Measurements from ENCODE around the gene CCDC33.
A peak's percentile ranks its signal among the peaks of the same experiment; 100 is the strongest.

Gene CCDC33

GRCh38 chr15:74231475-74231874 is 4.7 kb upstream of the CCDC33 start:
- H3K4me1 ChIP-seq (ENCODE audit: control insufficient read depth, insufficient read depth, low read length) = peaks cover 6% of the 10 kb centered on the region
- peaks cover 0 to 2% of the 10 kb centered on the region in 2 donors for H3K27me3 ChIP-seq (ENCODE audit: control insufficient read depth in 1 of 2, insufficient read depth in 2 of 2, low read length in 2 of 2)
- no peak overlapping the region for H3K9ac ChIP-seq (ENCODE audit: low read length in 2 of 2)
- no peaks in the 10 kb centered on the region for H3K36me3 ChIP-seq (ENCODE audit: control insufficient read depth in 2 of 2, insufficient read depth in 2 of 2, low read length in 2 of 2)
- H3K4me3 ChIP-seq (ENCODE audit: low read length in 2 of 2) = no peak overlapping the region
- H3K27ac ChIP-seq (ENCODE audit: low read length) = no peak overlapping the region
- no peaks in the 10 kb centered on the region for H3K9me3 ChIP-seq (ENCODE audit: control insufficient read depth in 2 of 2, low read length in 2 of 2)

GRCh38 chr15:74233373-74233772 is 2.8 kb upstream of the CCDC33 start:
- Histone ChIP-seq H3K9me3 (ENCODE audit: control insufficient read depth in 2 of 2, low read length in 2 of 2) (no peaks in the 10 kb centered on the region), H3K27ac (ENCODE audit: low read length) (no peak overlapping the region), H3K4me3 (ENCODE audit: low read length in 2 of 2) (no peak overlapping the region), H3K9ac (ENCODE audit: low read length in 2 of 2) (no peak overlapping the region), H3K27me3 (ENCODE audit: control insufficient read depth in 1 of 2, insufficient read depth in 2 of 2, low read length in 2 of 2) (peaks cover 0 to 2% of the 10 kb centered on the region in 2 donors), H3K36me3 (ENCODE audit: control insufficient read depth in 2 of 2, insufficient read depth in 2 of 2, low read length in 2 of 2) (no peaks in the 10 kb centered on the region), H3K4me1 (ENCODE audit: control insufficient read depth, insufficient read depth, low read length) (peaks cover 3% of the 10 kb centered on the region)

- Histone ChIP-seq H3K4me1 (ENCODE audit: control insufficient read depth, insufficient read depth, low read length) (no peaks in the 10 kb centered on the region), H3K9me3 (ENCODE audit: control insufficient read depth in 2 of 2, low read length in 2 of 2) (no peaks in the 10 kb centered on the region), H3K9ac (ENCODE audit: low read length in 2 of 2) (no peak overlapping the region), H3K36me3 (ENCODE audit: control insufficient read depth in 2 of 2, insufficient read depth in 2 of 2, low read length in 2 of 2) (no peaks in the 10 kb centered on the region), H3K27ac (ENCODE audit: low read length) (no peak overlapping the region), H3K27me3 (ENCODE audit: control insufficient read depth in 1 of 2, insufficient read depth in 2 of 2, low read length in 2 of 2) (peaks cover 0 to 2% of the 10 kb centered on the region in 2 donors), H3K4me3 (ENCODE audit: low read length in 2 of 2) (no peak overlapping the region)
Observed at GRCh38 chr15:74233851-74234597, 2.1 kb upstream of the CCDC33 start.

- H3K4me3 ChIP-seq (ENCODE audit: low read length in 2 of 2) = no peak overlapping the region
- H3K36me3 ChIP-seq (ENCODE audit: control insufficient read depth in 2 of 2, insufficient read depth in 2 of 2, low read length in 2 of 2) = no peaks in the 10 kb centered on the region
- no peaks in the 10 kb centered on the region for H3K9me3 ChIP-seq (ENCODE audit: control insufficient read depth in 2 of 2, low read length in 2 of 2)
- no peak overlapping the region for H3K27ac ChIP-seq (ENCODE audit: low read length)
- H3K9ac ChIP-seq (ENCODE audit: low read length in 2 of 2) = no peak overlapping the region
- peaks cover 3% of the 10 kb centered on the region for H3K4me1 ChIP-seq (ENCODE audit: control insufficient read depth, insufficient read depth, low read length)
- peaks cover 0 to 1% of the 10 kb centered on the region in 2 donors for H3K27me3 ChIP-seq (ENCODE audit: control insufficient read depth in 1 of 2, insufficient read depth in 2 of 2, low read length in 2 of 2)
Observed at GRCh38 chr15:74234598-74234875, 1.6 kb upstream of the CCDC33 start.

GRCh38 chr15:74239051-74239705 is 3.1 kb downstream of the CCDC33 start:
- Histone ChIP-seq H3K9ac (ENCODE audit: low read length in 2 of 2) (no peak overlapping the region), H3K36me3 (ENCODE audit: control insufficient read depth in 2 of 2, insufficient read depth in 2 of 2, low read length in 2 of 2) (no peaks in the 10 kb centered on the region), H3K27me3 (ENCODE audit: control insufficient read depth in 1 of 2, insufficient read depth in 2 of 2, low read length in 2 of 2) (no peaks in the 10 kb centered on the region), H3K9me3 (ENCODE audit: control insufficient read depth in 2 of 2, low read length in 2 of 2) (no peaks in the 10 kb centered on the region), H3K4me1 (ENCODE audit: control insufficient read depth, insufficient read depth, low read length) (peaks cover 24% of the 10 kb centered on the region), H3K27ac (ENCODE audit: low read length) (no peak overlapping the region), H3K4me3 (ENCODE audit: low read length in 2 of 2) (no peak overlapping the region)

- peak overlapping the region; percentile 24 for H3K27ac ChIP-seq (ENCODE audit: low read length)
- H3K36me3 ChIP-seq (ENCODE audit: control insufficient read depth in 2 of 2, insufficient read depth in 2 of 2, low read length in 2 of 2) = no peaks in the 10 kb centered on the region
- peaks cover 0 to under 1% of the 10 kb centered on the region in 2 donors for H3K27me3 ChIP-seq (ENCODE audit: control insufficient read depth in 1 of 2, insufficient read depth in 2 of 2, low read length in 2 of 2)
- peaks cover 26% of the 10 kb centered on the region for H3K4me1 ChIP-seq (ENCODE audit: control insufficient read depth, insufficient read depth, low read length)
- H3K9ac ChIP-seq (ENCODE audit: low read length in 2 of 2) = no peak overlapping the region
- no peaks in the 10 kb centered on the region for H3K9me3 ChIP-seq (ENCODE audit: control insufficient read depth in 2 of 2, low read length in 2 of 2)
- H3K4me3 ChIP-seq (ENCODE audit: low read length in 2 of 2) = no peak overlapping the region
Observed at GRCh38 chr15:74240002-74240568, 4.0 kb downstream of the CCDC33 start.

GRCh38 chr15:74240897-74241614 is 4.9 kb downstream of the CCDC33 start:
- Histone ChIP-seq H3K4me1 (ENCODE audit: control insufficient read depth, insufficient read depth, low read length) (peaks cover 29% of the 10 kb centered on the region), H3K36me3 (ENCODE audit: control insufficient read depth in 2 of 2, insufficient read depth in 2 of 2, low read length in 2 of 2) (no peaks in the 10 kb centered on the region), H3K4me3 (ENCODE audit: low read length in 2 of 2) (no peak overlapping the region), H3K27me3 (ENCODE audit: control insufficient read depth in 1 of 2, insufficient read depth in 2 of 2, low read length in 2 of 2) (peaks cover 0 to 2% of the 10 kb centered on the region in 2 donors), H3K27ac (ENCODE audit: low read length) (no peak overlapping the region), H3K9ac (ENCODE audit: low read length in 2 of 2) (no peak overlapping the region), H3K9me3 (ENCODE audit: control insufficient read depth in 2 of 2, low read length in 2 of 2) (no peaks in the 10 kb centered on the region)

GRCh38 chr15:74242441-74243185 is 6.5 kb downstream of the CCDC33 start:
- peaks cover 29% of the 10 kb centered on the region for H3K4me1 ChIP-seq (ENCODE audit: control insufficient read depth, insufficient read depth, low read length)

GRCh38 chr15:74243431-74243830 is 7.3 kb downstream of the CCDC33 start:
- Histone ChIP-seq H3K4me3 (ENCODE audit: low read length in 2 of 2) (no peak overlapping the region), H3K9me3 (ENCODE audit: control insufficient read depth in 2 of 2, low read length in 2 of 2) (no peaks in the 10 kb centered on the region), H3K36me3 (ENCODE audit: control insufficient read depth in 2 of 2, insufficient read depth in 2 of 2, low read length in 2 of 2) (no peaks in the 10 kb centered on the region), H3K27me3 (ENCODE audit: control insufficient read depth in 1 of 2, insufficient read depth in 2 of 2, low read length in 2 of 2) (peaks cover 0 to 2% of the 10 kb centered on the region in 2 donors), H3K9ac (ENCODE audit: low read length in 2 of 2) (no peak overlapping the region), H3K27ac (ENCODE audit: low read length) (no peak overlapping the region), H3K4me1 (ENCODE audit: control insufficient read depth, insufficient read depth, low read length) (peaks cover 29% of the 10 kb centered on the region)

More at GRCh38 chr15:74242441-74243185, 6.5 kb downstream of the CCDC33 start:
- Histone ChIP-seq H3K4me3 (ENCODE audit: low read length in 2 of 2) (no peak overlapping the region), H3K9ac (ENCODE audit: low read length in 2 of 2) (no peak overlapping the region), H3K36me3 (ENCODE audit: control insufficient read depth in 2 of 2, insufficient read depth in 2 of 2, low read length in 2 of 2) (no peaks in the 10 kb centered on the region), H3K27ac (ENCODE audit: low read length) (no peak overlapping the region), H3K9me3 (ENCODE audit: control insufficient read depth in 2 of 2, low read length in 2 of 2) (no peaks in the 10 kb centered on the region), H3K27me3 (ENCODE audit: control insufficient read depth in 1 of 2, insufficient read depth in 2 of 2, low read length in 2 of 2) (peaks cover 0 to 2% of the 10 kb centered on the region in 2 donors)

GRCh38 chr15:74244822-74245341 is 8.8 kb downstream of the CCDC33 start:
- no peak overlapping the region for H3K9ac ChIP-seq (ENCODE audit: low read length in 2 of 2)
- H3K9me3 ChIP-seq (ENCODE audit: control insufficient read depth in 2 of 2, low read length in 2 of 2) = no peaks in the 10 kb centered on the region
- H3K27me3 ChIP-seq (ENCODE audit: control insufficient read depth in 1 of 2, insufficient read depth in 2 of 2, low read length in 2 of 2) = peaks cover 0 to 2% of the 10 kb centered on the region in 2 donors
- no peak overlapping the region for H3K27ac ChIP-seq (ENCODE audit: low read length)
- H3K4me1 ChIP-seq (ENCODE audit: control insufficient read depth, insufficient read depth, low read length) = peaks cover 23% of the 10 kb centered on the region
- H3K4me3 ChIP-seq (ENCODE audit: low read length in 2 of 2) = no peak overlapping the region
- H3K36me3 ChIP-seq (ENCODE audit: control insufficient read depth in 2 of 2, insufficient read depth in 2 of 2, low read length in 2 of 2) = no peaks in the 10 kb centered on the region
